DMS53 treated with DMSO at 0.1 percent for 48 hours (cell line): ENCODE measurements around the gene SLC9A1.
A peak's percentile ranks its signal among the peaks of the same experiment; 100 is the strongest.

Experiments
- DNase-seq: peaks from one replicate; lab custom pipeline; 2025; ENCODE audit not compliant: unreplicated experiment; lab: John Stamatoyannopoulos, UW

The SLC9A1 gene

DNA sequence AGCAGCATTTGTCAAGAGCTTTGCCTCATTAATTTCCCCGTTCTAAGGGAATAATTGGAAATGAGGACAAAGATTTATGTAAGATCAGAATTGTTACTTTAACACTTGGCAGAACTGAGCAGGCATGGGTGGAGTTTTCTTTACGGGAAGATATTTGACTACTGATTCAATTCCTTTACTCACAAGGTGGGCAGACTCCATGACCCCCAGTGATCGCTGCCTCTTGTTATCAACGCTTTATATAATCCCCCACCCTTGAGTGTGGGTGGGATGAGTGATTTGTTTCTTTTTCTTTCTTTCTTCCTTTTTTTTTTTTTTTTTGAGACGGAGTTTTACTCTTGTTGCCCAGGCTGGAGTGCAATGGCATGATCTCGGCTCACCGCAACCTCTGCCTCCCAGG is 77.0 kb downstream of the SLC9A1 start:
- no peak for DNase-seq

DNA sequence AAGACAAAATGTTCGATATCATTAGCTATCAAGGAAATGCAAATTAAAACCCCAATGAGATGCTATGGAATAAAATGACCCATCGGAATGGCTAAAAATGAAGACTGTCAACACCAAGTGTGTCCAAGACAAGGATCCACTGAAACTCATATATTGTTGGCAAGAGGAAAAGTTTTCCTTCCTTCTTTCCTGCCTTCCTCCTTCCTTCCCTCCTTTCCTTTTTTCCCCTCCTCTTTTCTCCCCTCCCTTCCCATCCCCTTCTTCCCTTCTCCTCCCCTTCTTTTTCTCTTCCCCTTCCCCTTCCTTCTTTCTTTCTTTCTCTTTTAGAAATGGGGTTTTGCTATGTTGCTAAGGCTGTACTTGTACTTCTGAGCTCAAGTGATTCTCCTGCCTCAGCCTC is 78.1 kb downstream of the SLC9A1 start:
- DNase-seq, result no peak

DNA sequence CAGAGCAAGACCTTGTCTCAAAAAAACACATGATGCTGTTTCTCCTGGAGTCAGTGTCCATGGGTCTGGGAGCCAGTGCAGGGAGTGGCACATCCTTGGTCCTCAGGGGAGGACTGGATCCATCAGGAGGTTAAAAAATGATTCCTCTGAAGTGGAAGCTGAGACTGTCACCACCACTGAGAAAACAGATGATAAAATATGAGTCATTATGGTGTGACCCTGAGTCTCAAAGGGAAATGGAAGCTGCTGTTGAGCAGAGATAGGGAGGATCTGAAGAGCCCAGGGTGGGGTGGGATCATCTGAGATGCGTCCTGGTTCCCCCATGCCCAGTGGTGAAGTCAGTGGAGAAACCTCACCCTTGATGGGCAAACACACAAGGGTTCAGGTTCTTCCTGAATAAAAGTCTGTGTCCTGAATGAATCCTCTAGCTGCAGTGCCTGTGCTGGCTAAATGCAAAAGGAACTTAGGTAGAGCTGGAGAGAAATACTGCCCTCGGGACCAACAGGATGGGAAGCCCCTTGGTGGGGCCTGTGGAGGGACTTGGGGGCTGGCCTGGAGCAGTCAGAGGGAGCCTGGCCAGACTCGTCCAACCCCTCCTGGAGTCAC is 80.6 kb downstream of the SLC9A1 start:
- DNase-seq, result no peak

DNA sequence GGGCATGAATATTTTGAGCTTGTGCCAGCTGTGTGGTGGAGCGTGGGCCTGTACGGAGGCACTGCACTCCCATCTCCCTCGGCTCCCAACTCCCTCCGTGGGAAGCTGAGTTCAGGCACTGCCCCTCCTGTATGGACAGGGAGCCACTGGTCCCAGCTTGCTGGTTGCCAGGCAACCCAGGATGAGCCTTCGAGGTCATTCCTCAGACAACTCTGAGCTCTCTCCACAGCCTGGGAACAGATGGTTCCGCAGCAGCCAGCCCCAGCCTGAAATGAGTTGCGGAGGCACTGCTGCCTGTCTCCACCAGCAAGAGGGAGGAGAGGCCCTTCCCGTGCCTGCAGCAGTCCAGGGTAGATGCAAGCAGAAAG is 83.9 kb downstream of the SLC9A1 start:
- DNase-seq, result no peak

DNA sequence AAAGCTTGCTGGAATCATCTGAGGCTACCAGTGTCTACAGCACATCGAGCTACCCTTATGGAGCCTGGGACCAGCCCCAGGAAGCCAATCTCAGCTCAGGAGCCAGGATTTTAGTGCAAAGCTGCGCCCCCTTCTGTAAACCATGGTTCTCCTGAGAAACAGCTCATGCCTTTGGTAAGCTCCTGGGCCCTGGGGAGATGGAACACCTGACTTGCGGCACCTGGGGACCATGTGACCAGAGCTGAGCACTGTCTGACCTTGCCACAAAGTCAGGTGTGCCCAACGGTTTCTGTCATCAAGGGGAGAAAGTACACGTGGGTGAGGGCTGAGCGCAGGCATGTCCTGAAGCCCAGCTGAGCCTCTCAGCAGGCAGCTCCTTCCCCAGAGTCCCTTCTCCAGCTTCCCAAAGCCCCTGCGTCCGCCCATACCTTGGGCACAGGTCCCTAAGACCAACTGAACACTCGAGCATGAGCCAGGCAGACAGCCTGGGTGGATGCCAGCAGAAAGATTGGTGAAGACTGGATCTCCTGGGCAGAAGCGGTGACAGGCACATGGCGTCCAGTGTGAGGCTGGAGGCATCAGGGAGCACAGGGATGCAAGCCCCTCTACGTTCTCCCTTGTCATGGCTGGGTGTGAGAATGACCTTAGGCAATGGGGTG is 84.4 kb downstream of the SLC9A1 start:
- peak; percentile 23 for DNase-seq

DNA sequence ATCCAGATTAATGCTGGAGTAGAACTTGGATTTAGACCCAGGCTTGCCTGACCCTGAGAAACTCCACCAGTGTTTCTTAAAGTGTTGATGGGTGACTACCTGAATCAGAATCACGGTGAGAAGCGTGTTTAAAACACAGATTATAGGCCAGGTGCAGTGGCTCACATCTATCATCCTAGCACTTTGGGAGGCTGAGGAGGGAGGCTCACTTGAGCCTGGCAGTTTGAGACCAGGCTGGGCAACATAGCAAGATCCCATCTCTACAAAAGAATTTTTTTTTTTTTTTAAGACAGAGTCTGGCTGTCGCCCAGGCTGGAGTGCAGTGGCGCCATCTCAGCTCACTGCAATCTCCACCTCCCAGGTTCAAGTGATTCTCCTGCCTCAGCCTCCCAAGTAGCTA is 86.0 kb downstream of the SLC9A1 start:
- DNase-seq, result no peak

DNA sequence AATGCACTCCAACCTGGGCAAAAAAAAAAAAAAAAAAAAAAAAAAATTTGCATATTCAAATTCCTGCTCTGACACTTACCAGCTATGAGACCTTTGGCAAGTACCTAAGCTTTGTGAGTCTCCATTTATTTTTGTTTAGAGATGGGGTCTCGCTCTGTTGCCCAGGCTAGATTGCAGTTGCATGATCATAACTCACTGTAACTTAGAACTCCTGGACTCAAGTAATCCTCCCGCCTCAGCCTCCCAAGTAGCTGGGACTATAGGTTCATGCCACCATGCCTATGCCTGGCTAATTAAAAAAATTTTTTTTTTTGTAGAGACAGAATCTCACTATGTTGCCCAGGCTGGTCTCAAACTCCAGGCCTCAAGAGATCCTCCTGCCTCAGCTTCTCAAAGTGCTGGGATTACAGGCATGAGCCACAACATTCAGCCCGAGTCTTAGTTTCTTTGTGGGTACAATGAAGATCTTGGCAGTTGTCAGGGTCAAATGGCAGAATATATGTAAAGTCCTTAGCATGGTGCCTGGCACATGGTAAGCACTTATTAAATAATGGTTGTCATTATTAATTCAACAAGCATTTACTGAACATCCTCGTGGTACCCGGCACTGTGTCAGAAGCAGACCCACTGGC is 88.8 kb downstream of the SLC9A1 start:
- DNase-seq, result no peak

DNA sequence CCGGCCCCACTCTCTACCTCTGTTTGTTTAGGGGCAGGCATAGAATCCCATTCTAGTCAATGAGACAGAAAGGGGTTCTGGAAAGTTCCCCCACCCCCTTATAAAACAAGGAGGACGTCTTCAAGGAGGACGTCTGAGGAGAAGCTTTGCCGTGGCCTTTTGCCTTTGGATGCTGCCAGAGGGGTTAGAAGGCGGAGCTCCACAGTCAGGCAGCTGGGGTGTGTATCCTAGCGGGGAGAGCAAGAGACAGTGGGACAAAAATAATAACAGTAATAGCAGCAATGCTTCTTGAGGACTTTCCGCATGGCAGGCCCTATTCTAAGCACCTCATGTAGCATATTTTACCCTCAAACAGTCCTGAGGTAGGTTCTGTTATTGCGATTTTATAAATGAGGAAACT is 94.0 kb downstream of the SLC9A1 start:
- no peak for DNase-seq

DNA sequence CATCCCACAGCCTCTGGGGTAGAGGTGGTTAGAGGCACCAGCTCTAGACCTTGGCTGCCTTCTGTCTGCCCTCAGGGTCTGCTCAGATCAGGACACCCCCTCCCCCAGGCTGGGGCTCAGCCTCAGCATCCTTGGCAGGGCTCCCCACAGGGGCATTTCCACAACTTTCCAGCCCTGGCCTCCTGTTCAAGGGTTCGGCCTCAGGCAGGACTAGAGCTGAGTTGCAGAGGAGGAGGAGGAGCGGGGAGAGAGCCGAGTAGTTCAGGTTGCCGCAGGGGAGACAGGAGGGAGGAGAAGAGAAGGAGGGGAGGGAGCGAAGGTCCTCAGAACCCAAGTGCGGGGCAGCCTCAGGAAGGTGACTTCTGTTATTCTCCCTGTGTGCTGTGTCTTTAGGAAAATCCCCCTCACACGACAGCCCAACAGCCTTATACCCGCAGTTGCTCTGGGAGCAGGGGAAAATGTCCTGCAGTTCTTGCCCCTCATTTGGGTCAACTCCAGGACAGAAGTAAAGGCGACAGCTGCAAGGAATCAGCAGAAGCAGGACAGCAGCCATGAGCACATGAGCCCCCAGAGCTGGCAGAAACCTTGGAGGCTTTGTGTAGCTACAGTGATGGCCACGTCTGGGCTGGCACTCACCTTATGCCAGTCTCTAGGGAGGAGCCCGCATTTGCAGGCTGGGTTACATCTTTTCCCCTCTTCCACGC is 95.8 kb downstream of the SLC9A1 start:
- DNase-seq, result no peak

DNA sequence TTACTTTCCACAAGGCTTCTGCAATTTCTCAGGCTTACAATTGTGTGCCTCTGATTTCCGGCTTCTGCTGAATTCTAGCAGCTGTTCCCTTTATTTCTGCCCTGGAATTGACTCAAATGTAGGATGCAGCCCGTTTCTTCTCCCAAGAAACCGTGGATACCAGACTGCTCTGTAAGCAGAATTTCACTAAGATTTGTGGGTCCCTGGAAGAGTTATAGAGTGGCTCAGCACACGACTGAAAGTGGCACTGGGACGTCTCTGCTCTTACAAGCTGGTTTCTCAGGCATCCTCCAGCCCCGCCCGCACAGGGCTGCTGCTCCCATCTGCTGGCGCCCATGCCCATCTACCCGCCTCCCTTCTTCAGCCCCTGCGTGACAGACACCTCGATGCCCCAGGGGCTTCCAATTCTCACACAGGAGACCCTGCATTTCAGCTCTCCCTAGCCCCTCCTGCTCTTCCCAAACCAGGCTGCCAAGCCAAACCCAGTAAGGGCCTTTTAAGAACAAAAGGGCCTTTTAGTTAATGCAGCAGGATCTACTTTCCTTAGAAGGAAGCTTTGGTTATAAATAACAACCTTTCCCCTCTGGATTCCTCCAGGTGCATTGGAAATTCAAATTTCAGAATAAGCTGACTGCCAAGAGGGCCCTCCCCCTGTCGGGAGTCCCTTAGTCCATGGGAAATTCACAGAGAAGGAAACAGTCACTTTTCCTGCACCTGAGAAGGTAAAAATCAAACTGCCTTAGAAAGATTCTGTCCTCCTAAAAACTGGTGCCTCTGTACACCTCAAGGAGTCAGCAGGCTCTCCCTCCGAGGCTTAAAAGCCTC is 96.9 kb downstream of the SLC9A1 start:
- DNase-seq, result no peak

DNA sequence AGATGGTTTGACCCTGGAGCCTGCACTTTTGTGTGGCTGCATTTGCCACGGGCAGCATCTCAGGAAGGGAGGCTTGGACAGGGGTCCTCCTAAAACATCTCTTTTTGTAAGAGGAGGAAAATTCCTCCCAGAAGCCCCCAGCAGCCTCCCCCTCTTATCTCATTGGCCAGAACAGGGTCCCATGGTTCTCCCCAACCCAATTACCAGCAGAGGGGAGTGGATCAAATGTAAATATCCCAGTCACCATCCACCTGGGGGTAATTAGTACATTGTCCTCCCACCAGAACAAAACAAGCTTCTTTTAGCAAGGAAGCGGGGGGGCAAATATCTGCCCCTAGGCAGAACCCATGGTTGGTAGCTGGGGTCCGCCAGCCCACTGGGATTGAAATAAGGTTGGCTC is 97.5 kb downstream of the SLC9A1 start:
- DNase-seq, result no peak

DNA sequence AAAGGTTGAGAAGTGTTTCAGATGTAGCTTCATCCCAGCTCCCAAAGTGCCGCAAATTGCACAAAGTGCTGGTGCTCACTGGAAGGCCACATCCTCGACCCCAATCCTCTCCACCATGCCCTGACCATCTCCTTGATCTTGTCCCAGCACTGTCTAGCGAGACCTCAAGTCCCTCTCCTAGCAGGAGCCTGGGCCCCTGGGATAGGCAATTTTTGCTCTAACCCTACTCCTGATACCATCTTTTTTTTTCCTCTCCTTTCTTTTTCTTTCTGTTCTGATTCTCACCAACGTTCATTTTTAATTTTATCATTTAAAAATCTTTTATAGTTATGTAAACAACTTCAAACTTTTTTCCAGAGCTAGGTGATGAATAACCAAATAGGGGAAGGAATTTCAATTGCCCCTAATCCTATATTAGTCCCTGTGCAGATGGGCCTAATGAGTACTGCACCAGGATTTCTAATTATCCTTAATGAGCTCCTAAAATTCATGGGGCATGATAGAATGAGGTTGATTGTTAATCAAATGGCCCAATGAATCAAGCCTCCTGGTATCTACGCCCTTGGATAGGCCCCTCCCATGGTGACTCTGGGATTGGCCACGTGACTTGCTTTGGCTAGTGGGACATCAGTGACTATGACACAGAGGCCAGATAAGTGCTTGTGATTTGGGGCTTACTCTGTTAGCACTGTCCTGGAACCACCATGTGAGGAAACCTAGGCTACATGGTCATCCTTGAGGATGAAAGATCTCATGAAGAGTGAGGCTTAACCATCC is 100.8 kb downstream of the SLC9A1 start:
- no peak for DNase-seq

DNA sequence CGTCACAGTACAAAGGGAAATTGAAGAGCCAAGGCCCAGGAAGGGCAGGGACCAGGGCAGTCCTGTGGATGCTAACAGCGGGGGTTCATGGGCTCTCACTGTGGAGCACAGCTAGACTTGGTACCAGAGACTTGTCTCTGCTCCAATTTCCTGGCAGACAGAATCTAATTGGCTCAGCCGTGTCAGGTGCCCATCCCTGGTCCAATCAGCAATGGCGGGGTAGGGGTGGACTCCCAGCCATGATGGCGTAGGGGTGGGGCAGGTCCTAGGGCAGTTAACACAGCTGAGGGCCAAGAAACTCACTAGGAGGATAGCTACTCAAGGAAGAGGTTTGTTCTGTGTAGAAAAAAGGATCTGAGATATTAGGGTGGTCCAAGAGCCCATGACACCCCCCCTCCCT is 102.4 kb downstream of the SLC9A1 start:
- DNase-seq, result no peak

DNA sequence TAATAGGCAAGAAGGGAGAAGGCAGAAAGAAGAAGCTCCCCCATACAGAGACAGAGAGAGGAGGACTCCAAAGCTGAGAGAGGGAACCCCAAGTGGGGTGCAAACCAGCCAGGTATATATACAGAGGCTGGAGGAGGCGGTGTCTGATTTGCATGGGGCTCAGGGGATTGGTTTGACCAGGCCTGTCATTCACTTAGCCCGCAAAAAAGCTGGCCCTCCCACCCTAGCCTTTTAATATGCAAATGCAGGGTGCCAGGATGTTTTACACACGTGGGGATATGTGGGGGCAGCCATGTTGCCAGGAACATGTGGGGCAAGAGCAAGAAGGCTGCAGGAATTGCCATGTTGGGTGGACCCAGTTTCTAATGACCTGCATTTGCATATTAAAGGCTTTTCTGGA is 105.3 kb downstream of the SLC9A1 start:
- DNase-seq, result no peak

DNA sequence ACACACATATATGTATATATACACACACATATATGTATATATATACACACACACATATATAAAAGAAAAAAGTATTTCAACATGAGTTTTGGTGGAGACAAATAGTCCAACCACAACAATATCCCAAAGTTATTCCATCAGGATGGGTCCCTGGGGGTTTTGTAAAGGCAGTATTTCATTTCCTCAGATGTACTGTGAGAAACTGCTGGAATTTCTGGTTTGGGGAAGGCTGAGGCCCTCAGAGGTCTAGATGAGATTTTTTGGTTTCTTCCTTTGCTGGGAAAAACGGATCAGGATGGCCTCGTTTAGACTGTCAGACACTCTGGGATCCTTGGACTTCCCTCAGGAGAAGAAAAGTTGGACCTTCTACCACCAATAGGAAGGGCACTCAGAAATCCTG is 105.8 kb downstream of the SLC9A1 start:
- no peak for DNase-seq
